Neural crest cell (in vitro differentiated cells): ENCODE results near the gene CYP2C18. TPM values are rescaled to one million over a fixed set of nuclear protein-coding genes. Genes with fewer than 3 reads are reported as not detected.
"Not testable (repeated sequence)": the region's sequence is repeated elsewhere in the genome, so short reads cannot be mapped to it uniquely, and the experiment has no call there.

Experiments used
- DNase-seq: peaks from one replicate; pipeline ENCODE4 v3.0.0; 2021; ENCODE audit warnings: low read depth, mixed read lengths, low spot score
- H3K27ac Mint-ChIP-seq: one replicate; pipeline ENCODE4 v1.8.0; 2021; ENCODE audit warnings: mild to moderate bottlenecking, mixed read lengths; ENCODE audit not compliant: unreplicated experiment
- H3K27me3 Mint-ChIP-seq: 2 replicates; pipeline ENCODE4 v1.8.0; 2021; ENCODE audit warnings: low read depth, mild to moderate bottlenecking, mixed read lengths
- H3K36me3 Mint-ChIP-seq: 2 replicates; pipeline ENCODE4 v1.8.0; 2021; ENCODE audit warnings: low read depth, mild to moderate bottlenecking, mixed read lengths
- H3K4me1 Mint-ChIP-seq: 2 replicates; pipeline ENCODE4 v1.8.0; 2021; ENCODE audit warnings: mixed read lengths
- H3K4me3 Mint-ChIP-seq: one replicate; pipeline ENCODE4 v1.8.0; 2021; ENCODE audit warnings: mild to moderate bottlenecking, mixed read lengths
- H3K9me3 Mint-ChIP-seq: 2 replicates; pipeline ENCODE4 v1.8.0; 2021; ENCODE audit warnings: mixed read lengths
- CTCF ChIP-seq: fragments of 200-600 bp; sonication (generic); conservative IDR thresholded peaks from 2 replicates; pipeline ENCODE4 v1.5.0; 2021; ENCODE audit warnings: antibody characterized with exemption, mild to moderate bottlenecking
- total RNA-seq: library from RNA; stranded (reverse); gene quantifications from 2 replicates; pipeline ENCODE4 v1.2.1, GENCODE V29; 2021

Gene CYP2C18
- total RNA-seq, 1 donor from 2014 or later: not detected

- TF ChIP-seq CTCF: peak; percentile 32
- Mint-ChIP-seq H3K27ac (no peak overlapping the region), H3K4me1 (no peaks in the 10 kb centered on the region), H3K9me3 (no peaks in the 10 kb centered on the region), H3K27me3 (peaks cover 3% of the 10 kb centered on the region), H3K4me3 (no peak overlapping the region), H3K36me3 (no peaks in the 10 kb centered on the region)
- DNase-seq: no peak
These were observed 5.8 kb upstream of the CYP2C18 start for GRCh38 chr10:94677691-94678090.

GRCh38 chr10:94678475-94678874, 5.1 kb upstream of the CYP2C18 start:
- no peaks in the 10 kb centered on the region for H3K9me3 Mint-ChIP-seq
- no peak overlapping the region for H3K27ac Mint-ChIP-seq
- DNase-seq: no peak
- TF ChIP-seq CTCF: no peak
- no peaks in the 10 kb centered on the region for H3K4me1 Mint-ChIP-seq
- no peaks in the 10 kb centered on the region for H3K36me3 Mint-ChIP-seq
- H3K27me3 Mint-ChIP-seq: peaks cover 3% of the 10 kb centered on the region
- no peak overlapping the region for H3K4me3 Mint-ChIP-seq

- Mint-ChIP-seq H3K36me3 (no peaks in the 10 kb centered on the region), H3K4me3 (no peak overlapping the region), H3K27ac (no peak overlapping the region), H3K9me3 (no peaks in the 10 kb centered on the region), H3K4me1 (no peaks in the 10 kb centered on the region), H3K27me3 (peaks cover 3% of the 10 kb centered on the region)
- DNase-seq: no peak
- no peak for TF ChIP-seq CTCF
These were observed 3.0 kb upstream of the CYP2C18 start for GRCh38 chr10:94680544-94680943.

- not testable (repeated sequence) for H3K27me3 Mint-ChIP-seq, H3K4me3 Mint-ChIP-seq, H3K9me3 Mint-ChIP-seq, H3K36me3 Mint-ChIP-seq, H3K27ac Mint-ChIP-seq, DNase-seq, H3K4me1 Mint-ChIP-seq
These were observed 893 bp upstream of the CYP2C18 start for GRCh38 chr10:94682636-94683035.

- no peak for DNase-seq
- Mint-ChIP-seq H3K36me3 (no peaks in the 10 kb centered on the region), H3K4me3 (no peak overlapping the region), H3K9me3 (no peaks in the 10 kb centered on the region), H3K4me1 (no peaks in the 10 kb centered on the region), H3K27ac (no peak overlapping the region), H3K27me3 (peaks cover 2% of the 10 kb centered on the region)
- no peak for TF ChIP-seq CTCF
These were observed 4.2 kb downstream of the CYP2C18 start for GRCh38 chr10:94687625-94688248.

GRCh38 chr10:94706089-94706488, 22.6 kb downstream of the CYP2C18 start:
- no peak for DNase-seq
- no peaks in the 10 kb centered on the region for H3K9me3 Mint-ChIP-seq
- H3K4me3 Mint-ChIP-seq: no peak overlapping the region
- no peaks in the 10 kb centered on the region for H3K4me1 Mint-ChIP-seq
- no peak for TF ChIP-seq CTCF
- peaks cover 1% of the 10 kb centered on the region for H3K27me3 Mint-ChIP-seq
- no peak overlapping the region for H3K27ac Mint-ChIP-seq
- peaks cover 2% of the 10 kb centered on the region for H3K36me3 Mint-ChIP-seq
